HG02571 (cell line): ENCODE results near the gene CTNNBL1.
"Not testable (repeated sequence)": the region's sequence is repeated elsewhere in the genome, so short reads cannot be mapped to it uniquely, and the experiment has no call there.

Source experiments
- ATAC-seq: cut with Tn5 transposase; IDR thresholded peaks from one replicate; pipeline ENCODE4 v1.9.1; 2021; ENCODE audit warnings: mild to moderate bottlenecking, moderate library complexity; ENCODE audit not compliant: unreplicated experiment

The CTNNBL1 gene

DNA sequence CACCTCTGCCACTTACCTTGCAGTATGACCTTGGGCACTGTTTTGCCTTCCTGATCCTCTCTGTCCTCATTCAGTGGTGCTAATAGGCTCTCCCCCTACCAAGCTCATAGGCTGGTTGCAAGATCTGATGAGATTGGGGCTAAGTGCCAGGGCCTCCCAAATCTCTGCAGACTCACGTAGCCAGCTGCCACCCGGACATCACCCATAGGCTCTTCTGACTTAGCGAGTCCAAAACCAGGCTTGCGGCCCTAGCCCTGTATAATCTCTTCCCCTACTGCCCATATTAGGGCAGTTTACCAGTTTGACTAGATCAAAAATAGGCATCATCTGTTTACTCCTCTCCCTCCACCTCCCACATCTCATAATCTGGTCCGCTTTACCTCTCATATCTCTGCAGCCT, 154.9 kb downstream of the CTNNBL1 start:
- ATAC-seq = no peak

DNA sequence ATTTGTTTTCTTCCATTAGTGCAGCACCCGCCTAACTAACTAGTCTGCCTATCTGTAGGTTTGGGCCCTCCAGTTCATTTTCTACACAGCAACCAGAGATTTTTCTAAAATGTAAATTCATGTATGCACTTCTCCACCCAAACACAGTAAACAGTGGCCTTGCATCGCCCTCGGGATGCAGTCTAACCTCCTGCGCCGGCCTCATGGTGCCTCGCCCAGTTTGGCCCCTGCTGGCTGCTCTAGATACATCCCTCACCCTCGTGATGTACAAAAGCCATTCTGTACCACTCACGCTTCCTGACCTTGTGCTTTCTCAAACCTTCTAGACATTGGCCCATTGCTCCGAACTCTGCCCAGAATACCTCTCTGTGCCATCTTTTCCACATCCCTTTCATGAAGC, 155.3 kb downstream of the CTNNBL1 start:
- no peak for ATAC-seq

DNA sequence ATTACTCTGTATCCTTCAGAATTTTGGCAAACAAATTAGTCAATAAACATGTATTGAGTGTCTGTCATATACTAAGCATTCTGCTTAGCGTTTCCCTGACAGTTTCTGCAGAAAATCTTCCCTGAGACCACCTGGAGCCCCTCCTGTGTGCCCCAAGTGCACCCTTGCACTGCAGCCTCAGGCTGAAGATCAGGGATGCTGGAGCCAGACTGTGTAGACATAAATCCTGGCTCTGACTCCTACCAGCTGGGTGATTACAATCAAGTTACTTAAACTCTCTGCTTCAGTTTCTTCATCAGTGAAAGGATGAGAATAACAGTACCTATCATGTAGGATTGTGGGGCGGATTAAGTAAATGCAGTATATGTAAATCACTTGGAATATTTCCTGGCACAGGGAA, 155.7 kb downstream of the CTNNBL1 start:
- ATAC-seq = no peak

DNA sequence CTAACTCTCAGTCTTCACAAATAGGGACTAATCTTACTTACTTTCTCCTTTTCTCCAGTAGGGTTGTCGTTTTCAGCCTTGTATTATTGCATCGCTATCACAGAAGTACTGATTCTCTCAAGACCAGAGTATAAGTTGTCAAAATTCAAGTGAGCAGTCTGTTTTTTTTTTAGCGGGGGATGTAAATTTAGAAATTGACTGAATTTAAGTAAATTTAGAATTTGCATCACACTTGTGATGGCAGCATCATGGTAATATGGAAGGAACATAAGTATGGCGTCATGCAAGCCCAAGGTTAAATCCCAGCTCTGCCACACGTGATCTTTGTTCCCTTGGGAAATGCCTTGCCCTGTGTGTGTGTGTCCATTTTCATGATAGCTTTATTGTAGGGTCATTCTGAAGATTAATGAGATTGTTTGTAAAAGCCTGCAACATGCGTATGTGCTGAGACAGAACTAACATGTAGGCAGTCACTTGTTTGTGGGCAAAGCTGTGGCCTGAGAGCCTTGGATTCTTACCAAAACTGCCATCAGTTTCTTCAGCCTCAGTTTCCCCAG, 156.3 kb downstream of the CTNNBL1 start:
- no peak for ATAC-seq

DNA sequence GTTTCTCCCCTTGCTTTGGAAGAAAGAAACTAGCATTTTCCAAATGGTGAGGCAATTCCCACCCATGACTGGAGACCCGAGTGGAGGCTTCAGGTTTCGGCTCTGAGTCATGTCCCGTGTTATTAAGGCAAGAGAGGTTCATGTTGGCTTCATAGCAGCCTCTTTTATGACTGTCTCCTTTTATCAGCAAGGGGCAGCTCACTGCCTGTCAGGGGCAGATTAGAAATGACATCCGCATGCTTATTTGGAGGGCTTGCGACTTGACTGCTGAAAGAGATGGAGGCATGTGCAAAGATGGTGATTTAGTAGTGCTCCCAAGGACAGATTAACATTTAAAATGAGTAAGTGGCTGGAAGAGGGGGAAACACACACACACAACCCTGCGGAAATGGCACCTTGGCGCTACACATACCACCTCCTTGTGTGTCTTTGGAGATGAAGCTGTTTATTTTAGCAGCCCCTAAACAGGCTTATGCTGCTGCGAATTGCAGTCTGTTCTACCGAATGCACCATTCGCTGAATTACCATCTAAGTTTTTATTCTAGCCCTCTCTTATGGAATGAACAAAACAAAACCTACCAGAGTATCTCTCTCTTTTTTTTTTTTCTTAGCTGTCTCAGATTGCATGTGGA, 157.0 kb downstream of the CTNNBL1 start:
- no peak for ATAC-seq

DNA sequence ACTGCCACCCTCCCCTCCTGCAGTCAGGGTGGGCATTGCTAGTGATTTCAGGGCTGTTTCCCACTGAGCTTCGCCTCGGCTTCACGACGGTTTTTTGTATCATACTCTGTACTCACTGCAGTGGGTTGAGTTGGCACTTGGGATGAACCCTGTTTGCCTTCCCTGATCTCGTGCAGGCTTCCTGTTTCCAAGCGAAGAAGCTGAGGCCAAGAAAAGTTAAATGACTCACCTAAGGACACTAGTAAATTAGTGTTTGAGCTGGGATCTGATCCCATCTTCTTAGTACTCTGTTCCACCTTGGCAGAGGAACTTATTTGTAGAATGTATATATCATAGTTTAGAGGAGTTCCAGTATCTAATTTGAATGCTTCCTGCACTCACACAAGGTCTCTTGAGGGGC, 158.8 kb downstream of the CTNNBL1 start:
- no peak for ATAC-seq

DNA sequence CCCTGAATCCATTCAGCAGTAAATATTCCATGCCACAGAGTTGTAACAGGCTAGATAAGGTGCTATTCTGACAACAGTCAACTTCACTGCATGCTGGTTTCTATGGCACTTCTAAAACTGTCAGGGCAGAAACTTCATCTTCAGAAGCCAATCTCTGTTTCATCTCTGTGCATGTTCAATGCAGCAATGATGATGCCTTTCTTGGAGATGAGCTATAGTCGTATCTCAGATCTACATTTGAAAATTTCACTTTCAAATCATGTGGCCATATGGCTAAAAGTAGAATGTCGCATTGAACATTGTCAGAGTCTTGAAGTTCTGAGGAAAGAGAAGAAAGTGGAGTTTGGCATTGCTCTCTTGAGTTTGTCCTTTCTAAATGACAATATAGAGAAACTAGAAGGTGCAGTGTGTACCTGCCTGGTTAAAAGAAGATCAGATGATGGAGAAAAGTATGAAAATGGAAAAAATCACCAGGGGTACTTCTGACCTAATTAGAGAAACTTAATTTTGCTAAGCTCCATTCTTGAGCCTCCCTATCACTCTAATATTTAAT, 160.1 kb downstream of the CTNNBL1 start:
- peak; percentile 53 for ATAC-seq

DNA sequence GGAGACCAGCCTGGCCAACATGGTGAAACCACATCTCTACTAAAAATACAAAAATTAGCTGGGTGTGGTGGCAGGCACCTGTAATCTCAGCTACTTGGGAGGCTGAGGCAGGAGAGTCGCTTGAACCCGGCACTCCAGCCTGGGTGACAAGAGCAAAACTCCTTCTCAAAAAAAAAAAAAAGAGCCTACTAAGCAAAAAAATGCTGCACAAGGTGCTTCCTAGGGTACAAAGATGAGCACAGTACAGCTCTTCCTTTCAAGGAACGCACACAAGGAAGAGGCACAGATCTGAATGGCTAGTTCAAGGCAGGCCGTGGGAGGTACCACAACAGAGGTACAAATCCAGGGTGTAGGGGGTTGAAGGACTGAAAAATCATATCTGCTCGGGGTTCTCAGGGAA, 162.2 kb downstream of the CTNNBL1 start:
- ATAC-seq = not testable (repeated sequence)

DNA sequence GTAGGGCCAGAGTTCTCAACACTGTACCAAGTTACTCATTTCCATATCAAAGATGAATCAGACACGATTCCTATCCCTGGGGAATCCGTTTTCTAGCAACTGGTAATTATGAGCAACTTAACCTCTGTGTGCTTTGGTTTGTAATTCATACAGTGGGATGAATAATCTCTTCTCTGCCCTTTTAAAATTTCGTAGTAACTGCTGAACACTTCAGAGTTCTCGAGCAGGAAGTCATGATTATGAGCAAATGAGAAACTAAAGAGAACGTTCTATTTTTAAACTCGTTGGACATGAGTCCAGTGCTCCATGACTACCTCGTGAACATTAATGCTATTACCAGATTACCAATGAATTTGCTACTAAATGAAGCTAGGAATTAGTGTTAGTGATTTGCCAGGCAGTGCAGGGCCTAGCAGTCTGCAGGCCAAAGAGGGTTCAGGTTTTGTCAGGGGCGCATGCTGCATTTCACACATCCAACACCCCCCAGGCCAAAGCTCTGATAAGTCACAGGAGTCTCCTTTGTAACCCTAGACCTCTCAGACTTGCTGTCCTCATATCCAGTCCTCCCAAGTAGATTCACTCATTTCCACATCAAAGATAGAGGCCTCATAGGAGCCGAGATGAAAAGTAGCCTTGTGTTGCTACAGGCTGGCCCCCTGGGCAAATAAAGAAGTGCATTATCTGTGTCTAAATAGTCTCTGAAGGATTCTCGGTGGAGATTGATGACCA, 163.3 kb downstream of the CTNNBL1 start:
- ATAC-seq = no peak

DNA sequence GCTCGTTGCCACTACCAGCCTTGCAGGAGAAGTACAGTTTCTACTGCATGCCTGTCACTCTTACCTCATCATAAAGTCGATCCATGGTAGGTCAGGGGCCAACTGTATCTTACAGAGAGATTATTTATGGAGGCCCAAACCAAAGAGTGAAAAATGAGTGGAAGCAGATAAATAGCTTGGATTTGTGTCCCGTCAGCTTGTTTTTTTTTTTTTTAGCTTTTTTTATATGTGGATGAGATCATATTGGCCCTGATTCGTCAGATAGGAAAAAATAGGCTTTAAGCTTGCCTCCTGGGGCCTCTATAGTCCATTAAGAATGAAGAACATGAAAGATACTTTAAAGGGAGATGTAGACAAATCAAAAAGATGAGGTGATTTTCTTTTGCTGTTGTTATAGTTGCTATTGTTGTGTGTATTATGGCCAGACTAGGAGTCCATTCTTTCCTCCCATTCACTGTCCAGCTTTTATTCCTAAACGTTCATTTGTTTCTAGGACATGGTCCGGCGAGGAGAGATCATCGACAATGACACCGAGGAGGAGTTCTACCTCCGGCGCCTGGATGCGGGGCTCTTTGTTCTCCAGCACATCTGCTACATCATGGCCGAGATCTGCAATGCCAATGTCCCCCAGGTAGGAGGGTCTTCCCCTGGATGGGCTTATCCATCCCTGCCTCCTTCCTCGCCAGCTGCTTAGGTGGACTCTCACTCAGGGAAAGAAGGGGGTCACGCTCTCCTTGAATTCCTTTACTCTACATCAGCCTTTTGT, 165.8 kb downstream of the CTNNBL1 start:
- ATAC-seq = no peak

DNA sequence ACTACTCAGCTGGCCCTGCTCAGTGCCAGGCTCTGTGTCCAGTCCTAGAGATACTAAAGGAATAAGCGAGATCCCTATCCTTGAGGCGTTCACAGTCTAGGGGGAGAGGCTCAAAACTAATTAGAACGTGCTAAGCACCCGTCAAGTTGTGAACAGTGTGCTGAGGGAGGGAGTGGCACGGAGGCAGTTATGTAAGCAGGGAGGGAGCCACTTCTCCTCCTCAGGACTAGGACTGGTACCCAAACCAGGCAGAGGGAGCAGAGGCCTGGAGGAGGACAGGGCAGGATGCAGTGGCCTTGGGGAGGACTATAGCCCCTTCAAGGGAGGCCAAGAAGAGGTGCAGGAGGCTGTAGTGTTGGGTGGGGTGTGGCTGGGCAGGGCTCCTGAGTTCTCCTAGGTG, 169.5 kb downstream of the CTNNBL1 start:
- ATAC-seq = no peak

DNA sequence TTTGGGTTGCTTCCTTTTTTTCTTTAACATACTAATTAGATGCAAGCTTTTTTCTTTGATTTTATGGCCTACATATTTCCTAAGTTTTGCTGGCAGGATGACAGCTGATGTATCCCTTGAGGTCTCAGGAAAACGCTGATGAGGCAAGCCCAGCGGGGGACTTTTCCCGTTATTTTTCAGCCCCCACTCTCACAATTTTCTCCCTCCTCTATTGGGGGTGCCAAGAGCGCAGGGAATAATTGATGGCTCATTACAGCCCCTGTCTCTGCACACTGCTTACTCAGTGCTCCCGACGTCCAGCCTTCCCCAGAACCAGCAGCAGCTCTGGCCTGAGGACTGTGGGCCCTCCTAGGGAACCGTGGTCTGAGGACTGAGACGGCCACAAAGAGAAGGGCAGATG, 170.5 kb downstream of the CTNNBL1 start:
- ATAC-seq = no peak

DNA sequence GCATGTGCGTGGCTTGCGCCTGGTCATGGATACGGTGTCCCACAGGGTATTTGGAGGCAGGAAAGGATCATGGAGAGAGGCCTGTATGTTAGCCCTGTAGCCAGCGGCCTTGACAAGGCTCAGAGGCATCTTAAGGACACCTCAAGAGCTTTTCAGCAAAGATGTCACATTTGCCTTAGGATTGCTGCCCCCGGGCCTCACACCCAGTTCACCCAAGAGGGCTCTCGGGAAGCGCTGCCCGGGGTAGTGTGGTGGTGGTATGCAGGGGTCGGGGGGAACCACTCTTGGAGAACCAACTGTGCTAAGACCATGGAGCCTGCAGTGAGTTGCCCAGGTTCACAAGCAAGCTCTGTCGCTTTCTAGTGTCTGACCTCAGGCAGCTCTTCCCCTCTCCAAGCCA, 172.2 kb downstream of the CTNNBL1 start:
- ATAC-seq = no peak

DNA sequence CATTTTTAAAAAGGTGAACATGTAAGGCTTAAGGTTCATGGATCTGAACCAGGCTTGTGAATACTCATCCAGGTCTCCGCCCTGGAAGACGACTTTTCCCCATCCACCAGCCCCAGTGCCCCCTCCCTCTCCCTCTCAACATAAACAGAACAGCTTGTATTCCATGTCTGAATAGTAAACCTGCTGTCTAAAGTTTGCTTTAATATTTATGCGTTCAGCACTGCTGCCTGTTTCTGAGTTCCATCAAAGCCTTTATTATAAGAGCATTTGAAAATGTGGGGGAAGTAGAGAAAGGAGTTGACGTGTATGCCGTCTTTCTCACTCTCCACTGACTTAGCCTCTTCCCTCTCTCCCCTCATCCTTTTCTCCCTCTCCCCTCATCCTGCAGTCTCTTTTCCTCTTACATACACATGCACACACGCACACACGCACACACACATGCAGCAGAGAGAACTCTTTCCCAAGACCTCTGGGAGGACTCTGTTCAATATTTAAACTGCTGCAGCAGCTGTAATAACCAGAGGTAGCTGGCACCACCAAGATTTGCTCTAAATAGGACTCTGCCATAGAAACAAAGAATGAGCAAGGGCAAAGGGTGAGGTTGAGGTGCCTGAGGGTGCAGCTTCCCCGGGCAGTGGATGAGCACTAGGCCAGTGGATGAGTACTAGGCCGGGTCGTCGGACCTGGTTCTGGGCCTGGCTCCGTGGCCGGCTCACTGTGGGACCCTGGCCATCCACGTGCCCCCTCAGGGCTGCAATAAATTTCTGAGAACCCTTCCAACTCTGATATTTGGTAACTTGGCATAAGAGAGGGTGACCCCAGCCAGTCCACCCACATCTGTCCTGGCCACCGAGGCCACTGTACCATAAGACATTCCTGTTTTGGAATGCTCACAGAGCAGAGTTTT, 173.7 kb downstream of the CTNNBL1 start:
- ATAC-seq = no peak

DNA sequence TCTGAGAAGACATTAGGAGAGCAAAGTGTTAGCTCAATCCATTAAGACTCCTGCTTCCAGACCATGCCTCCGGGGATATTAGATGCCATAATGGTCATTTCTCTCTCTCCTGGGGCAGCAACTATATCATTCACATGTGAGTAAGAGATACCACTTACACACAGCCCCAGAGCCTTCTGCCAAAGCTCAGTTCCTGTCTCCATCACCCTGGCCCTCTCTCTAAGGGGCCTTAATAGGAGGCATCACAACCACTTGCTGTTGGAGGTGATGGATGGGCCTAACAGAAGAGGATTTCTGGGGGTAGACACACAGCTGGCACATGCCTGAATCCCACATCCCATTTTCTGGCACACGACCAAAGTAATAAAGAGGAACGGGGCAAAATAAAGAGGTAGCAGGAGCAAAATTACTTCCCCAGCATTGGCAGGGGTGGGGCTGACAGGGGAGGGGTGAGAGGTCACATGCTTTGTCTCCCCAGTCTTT, 175.1 kb downstream of the CTNNBL1 start:
- ATAC-seq = no peak

DNA sequence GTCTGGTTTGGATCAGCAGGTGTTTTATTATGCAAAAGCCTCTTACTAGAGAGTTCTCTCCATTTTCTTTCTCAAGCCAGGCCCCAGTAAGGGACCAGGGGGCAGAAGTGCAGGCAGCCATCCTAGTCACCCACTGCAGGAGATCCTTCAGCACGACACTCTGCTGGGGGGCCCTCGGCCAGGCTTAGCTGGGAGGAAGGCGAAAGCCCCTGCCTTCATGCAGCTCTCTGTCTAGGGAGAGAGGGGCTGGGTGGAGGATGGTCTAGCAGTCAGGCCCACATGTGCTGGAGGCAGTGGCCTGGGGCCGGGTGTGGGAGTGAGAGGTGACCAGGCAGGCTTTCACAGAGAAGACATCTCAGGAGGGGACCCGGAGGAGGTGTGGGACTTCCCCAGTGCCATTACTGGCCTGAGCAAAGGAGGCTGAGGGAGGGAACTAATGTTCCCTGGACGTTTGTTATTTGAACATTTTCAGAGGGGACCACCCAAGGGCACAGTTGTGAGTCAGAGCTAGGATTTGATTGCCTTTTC, 175.6 kb downstream of the CTNNBL1 start:
- no peak for ATAC-seq

DNA sequence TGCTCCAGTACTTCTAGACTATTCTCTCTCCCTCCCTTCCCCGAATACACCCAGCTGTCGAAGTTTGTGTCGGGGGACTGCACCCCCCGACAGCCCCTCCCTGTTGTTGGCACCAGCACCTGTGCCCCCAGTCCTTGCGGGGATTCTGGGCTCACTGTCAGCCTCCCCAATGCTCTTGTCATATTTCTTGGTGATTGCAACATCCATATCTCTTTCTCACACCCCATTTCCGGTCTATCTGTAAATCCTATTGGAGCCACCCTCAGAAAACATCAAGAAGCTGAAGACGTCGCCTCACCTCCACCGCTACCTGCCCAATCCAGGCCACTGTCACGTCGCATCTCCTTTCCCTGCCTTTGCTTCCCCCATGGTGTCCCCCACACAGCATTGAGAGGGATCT, 176.5 kb downstream of the CTNNBL1 start:
- no peak for ATAC-seq

DNA sequence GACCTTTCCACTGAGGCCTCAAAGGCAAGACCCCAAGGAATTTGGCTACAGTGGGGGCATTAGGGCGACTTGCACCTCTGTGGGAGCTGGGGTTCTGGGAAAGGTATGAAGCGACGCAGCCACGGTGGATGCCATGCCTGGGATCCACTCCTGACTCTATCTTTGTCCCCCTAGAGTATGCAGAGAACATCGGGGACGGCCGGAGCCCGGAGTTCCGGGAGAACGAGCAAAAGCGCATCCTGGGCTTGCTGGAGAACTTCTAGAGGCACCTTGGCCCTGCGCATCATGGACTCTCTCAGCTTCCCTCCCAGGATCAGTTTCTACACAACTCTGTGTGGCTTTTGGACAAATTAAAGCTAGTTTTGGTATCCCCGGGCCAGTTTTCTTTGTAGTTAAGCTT, 177.9 kb downstream of the CTNNBL1 start:
- no peak for ATAC-seq

DNA sequence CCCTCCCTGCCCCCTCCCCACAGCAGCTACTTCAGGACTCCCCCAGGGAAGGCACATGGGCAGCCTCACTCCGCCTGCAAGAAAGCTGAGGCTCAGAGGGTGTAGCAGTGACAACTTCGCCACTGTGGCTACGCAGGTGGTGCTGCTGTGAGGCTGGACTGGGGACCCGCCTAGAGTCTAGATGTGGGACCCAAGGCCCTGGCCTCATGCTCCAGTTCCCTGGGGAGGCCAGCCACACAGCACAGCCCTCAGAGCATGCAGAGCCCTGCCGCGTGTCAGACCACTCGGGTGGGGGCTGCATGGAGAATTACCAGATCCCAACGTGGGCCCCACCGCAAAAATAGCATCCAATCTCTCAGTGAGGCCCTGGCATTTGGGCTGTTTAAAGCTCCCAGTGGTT, 178.3 kb downstream of the CTNNBL1 start:
- no peak for ATAC-seq

DNA sequence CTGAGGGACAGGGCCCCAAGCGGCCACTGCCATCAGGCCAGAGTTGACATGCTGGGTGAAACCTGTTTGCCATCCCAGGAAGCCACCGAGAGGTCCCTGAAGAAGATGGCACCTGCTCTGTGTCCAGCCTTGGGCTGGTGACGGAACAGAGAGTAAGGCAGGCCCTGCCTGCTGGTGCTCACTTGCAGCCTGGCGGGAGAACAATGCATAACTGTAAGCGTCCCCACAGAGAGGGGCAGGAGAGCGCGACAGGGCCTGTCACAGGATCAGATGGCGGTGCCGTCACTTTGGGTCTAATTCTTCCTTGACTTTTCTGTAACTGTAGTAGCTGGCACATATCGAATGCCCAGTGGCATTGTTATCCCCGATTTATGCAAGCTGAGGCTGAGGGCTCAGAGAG, 180.1 kb downstream of the CTNNBL1 start:
- ATAC-seq = no peak
